HCT116 (cell line): ENCODE data around the gene SPATA6. TPM values are rescaled to one million over a fixed set of nuclear protein-coding genes. Genes with fewer than 3 reads are reported as not detected.

ENCODE experiments used
- ATAC-seq: fragments of 200-7000 bp; cut with Tn5 transposase; 2 replicates; pipeline ENCODE4 v1.9.1; 2020; ENCODE audit warnings: mild to moderate bottlenecking, moderate library complexity
- BruUV-seq: library from RNA; stranded (reverse); fragments of 400-500 nt; replicated peaks from 2 replicates; lab custom pipeline; 2021; lab: Mats Ljungman, UMichigan
- CTCF ChIA-PET: fragments of 300-600 bp; sonication (Branson Sonifier 250); formaldehyde crosslinking; loops from one replicate; lab custom pipeline; 2021; ENCODE audit warnings: antibody characterized with exemption; lab: Charles Lee
- POLR2A ChIA-PET: fragments of 300-600, 350-600 bp; sonication (Branson Sonifier 250); formaldehyde crosslinking; loops from one replicate; lab custom pipeline; 2021; ENCODE audit warnings: antibody characterized with exemption; lab: Charles Lee
- RAD21 ChIA-PET, 2 experiments: fragments of 300-600 bp; sonication (Branson Sonifier 250); formaldehyde crosslinking; loops; one replicate each; lab custom pipeline; 2023; ENCODE audit warnings: low total read pairs in 2 of 2; ENCODE audit not compliant: uncharacterized antibody in 2 of 2, unreplicated experiment in 2 of 2, low non-redundant PET in 1 of 2; lab: Charles Lee
- DNase-seq: peaks from one replicate; pipeline ENCODE4 v3.0.0-alpha.2; 2010; ENCODE audit warnings: low read depth, low spot score
- H2AFZ ChIP-seq: fragments of 200-600 bp; shearing (Covaris generic), sonication (generic); 2 replicates; pipeline ENCODE4 v1.6.1; 2017; ENCODE audit warnings: low read depth, mixed run types, mixed read lengths, antibody characterized with exemption, low read length; ENCODE audit not compliant: poor library complexity, severe bottlenecking
- H3K27ac ChIP-seq: 2 replicates; pipeline ENCODE4 v1.5.1; 2012; ENCODE audit warnings: low read depth, low read length
- H3K27me3 ChIP-seq: fragments of 200-600 bp; sonication (generic); 2 replicates; pipeline ENCODE4 v1.6.1; 2016; ENCODE audit warnings: mixed run types, low read length, mixed read lengths; ENCODE audit not compliant: insufficient read depth
- H3K36me3 ChIP-seq, 2 experiments: fragments of 200-500 bp in 1 of 2; fragments of 200-600 bp in 1 of 2; sonication (Bioruptor generic) in 1 of 2; sonication (generic) in 1 of 2; 2 replicates each; pipeline versions ENCODE4 v1.5.1 to v1.6.1; 2014 to 2016; ENCODE audit warnings: low read length in 2 of 2, inconsistent platforms in 1 of 2, mixed read lengths in 1 of 2, mixed run types in 1 of 2; ENCODE audit not compliant: insufficient read depth in 2 of 2, control insufficient read depth in 1 of 2
- H3K4me1 ChIP-seq, 2 experiments: fragments of 200-600 bp in 1 of 2; sonication (generic) in 1 of 2; 2 replicates each; pipeline versions ENCODE4 v1.5.1 to v1.6.1; 2012 to 2017; ENCODE audit warnings: low read length in 2 of 2, inconsistent platforms in 1 of 2, mild to moderate bottlenecking in 1 of 2, mixed read lengths in 1 of 2, mixed run types in 1 of 2, moderate library complexity in 1 of 2; ENCODE audit not compliant: insufficient read depth in 2 of 2, control insufficient read depth in 1 of 2
- H3K4me2 ChIP-seq: fragments of 200-600 bp; sonication (generic); 2 replicates; pipeline ENCODE4 v1.6.1; 2017; ENCODE audit warnings: mixed run types, low read length, mixed read lengths
- H3K4me3 ChIP-seq, 2 experiments: fragments of 200-600 bp in 1 of 2; sonication (generic) in 1 of 2; replicated peaks in 1 of 2; 2 replicates each; pipeline ENCODE4 v1.5.1; 2011 to 2016; ENCODE audit warnings: low read length in 2 of 2, control low read depth in 1 of 2, low read depth in 1 of 2, mild to moderate bottlenecking in 1 of 2, mixed read lengths in 1 of 2, mixed run types in 1 of 2
- H3K79me2 ChIP-seq: fragments of 200-600 bp; sonication (generic); 2 replicates; pipeline ENCODE4 v1.6.1; 2017; ENCODE audit warnings: mild to moderate bottlenecking, mixed run types, low read length, moderate library complexity, mixed read lengths; ENCODE audit not compliant: insufficient read depth
- H3K9ac ChIP-seq: fragments of 200-600 bp; sonication (generic); 2 replicates; pipeline ENCODE4 v1.6.1; 2016; ENCODE audit warnings: low read length, mixed read lengths
- H3K9me2 ChIP-seq: fragments of 200-600 bp; sonication (generic), shearing (Covaris generic); 2 replicates; pipeline ENCODE4 v1.6.1; 2017; ENCODE audit warnings: mixed run types, mild to moderate bottlenecking, moderate library complexity; ENCODE audit not compliant: insufficient read depth
- H3K9me3 ChIP-seq, 2 experiments: fragments of 200-500 bp in 1 of 2; fragments of 200-600 bp in 1 of 2; sonication (Bioruptor generic) in 1 of 2; sonication (generic) in 1 of 2; 2 replicates each; pipeline ENCODE4 v1.6.1; 2014 to 2017; ENCODE audit warnings: low read length in 2 of 2, mixed read lengths in 2 of 2, inconsistent platforms in 1 of 2, low read depth in 1 of 2, mild to moderate bottlenecking in 1 of 2, mixed run types in 1 of 2, moderate library complexity in 1 of 2; ENCODE audit not compliant: control insufficient read depth in 1 of 2, insufficient read depth in 1 of 2
- H4K20me1 ChIP-seq: fragments of 200-600 bp; sonication (generic), shearing (Covaris generic); 2 replicates; pipeline ENCODE4 v1.6.1; 2017; ENCODE audit warnings: mixed run types, mild to moderate bottlenecking, moderate library complexity; ENCODE audit not compliant: insufficient read depth
- ATF3 ChIP-seq: IDR thresholded peaks from 2 replicates; pipeline ENCODE4 v1.6.1; 2012
- CBX3 ChIP-seq: IDR thresholded peaks from 2 replicates; pipeline ENCODE4 v1.6.1; 2012; ENCODE audit warnings: low read depth
- CEBPB ChIP-seq: IDR thresholded peaks from 2 replicates; pipeline ENCODE4 v1.6.1; 2012; ENCODE audit warnings: low read depth
- ELF1 ChIP-seq: IDR thresholded peaks from 2 replicates; pipeline ENCODE4 v1.6.1; 2012; ENCODE audit warnings: low read depth, borderline replicate concordance
- EZH2 ChIP-seq: fragments of 200-600 bp; sonication (generic); IDR thresholded peaks from 2 replicates; pipeline ENCODE4 v1.6.1; 2017; ENCODE audit warnings: antibody characterized with exemption, mixed run types
- EZH2phosphoT487 ChIP-seq: fragments of 200-600 bp; IDR thresholded peaks from 2 replicates; pipeline ENCODE4 v1.6.1; 2018; ENCODE audit warnings: antibody characterized with exemption, borderline replicate concordance
- FOSL1 ChIP-seq: IDR thresholded peaks from 2 replicates; pipeline ENCODE4 v1.6.1; 2012; ENCODE audit warnings: low read depth
- MAX ChIP-seq: IDR thresholded peaks from 2 replicates; pipeline ENCODE4 v1.6.1; 2012
- POLR2A ChIP-seq: IDR thresholded peaks from 2 replicates; pipeline ENCODE4 v1.7.0; 2011; ENCODE audit warnings: borderline replicate concordance; ENCODE audit not compliant: insufficient read depth, insufficient read length; ENCODE audit errors: extremely low read depth
- POLR2AphosphoS5 ChIP-seq: IDR thresholded peaks from 2 replicates; pipeline ENCODE4 v1.6.1; 2011; ENCODE audit warnings: mild to moderate bottlenecking, low read depth, low read length, moderate library complexity
- REST ChIP-seq: IDR thresholded peaks from 2 replicates; pipeline ENCODE4 v1.6.1; 2012; ENCODE audit warnings: low read depth
- SIN3A ChIP-seq: IDR thresholded peaks from 2 replicates; pipeline ENCODE4 v1.6.1; 2012; ENCODE audit warnings: low read depth
- SP1 ChIP-seq: IDR thresholded peaks from 2 replicates; pipeline ENCODE4 v1.6.1; 2012; ENCODE audit warnings: low read depth
- SRF ChIP-seq: IDR thresholded peaks from 2 replicates; pipeline ENCODE4 v1.6.1; 2012; ENCODE audit warnings: low read depth
- TCF7L2 ChIP-seq: IDR thresholded peaks from 2 replicates; pipeline ENCODE4 v1.7.0; 2011; ENCODE audit warnings: borderline replicate concordance, inconsistent platforms; ENCODE audit not compliant: insufficient read depth, insufficient read length; ENCODE audit errors: extremely low read depth
- YY1 ChIP-seq: IDR thresholded peaks from 2 replicates; pipeline ENCODE4 v1.6.1; 2011; ENCODE audit warnings: low read length, low read depth, moderate library complexity, mild to moderate bottlenecking; ENCODE audit not compliant: insufficient replicate concordance; ENCODE audit errors: extremely low read depth
- ZBTB33 ChIP-seq: IDR thresholded peaks from 2 replicates; pipeline ENCODE4 v1.6.1; 2011; ENCODE audit warnings: mild to moderate bottlenecking, low read length, moderate library complexity; ENCODE audit not compliant: insufficient replicate concordance; ENCODE audit errors: extremely low read depth
- ZFX ChIP-seq: fragments of 450-650 bp; IDR thresholded peaks from 2 replicates; pipeline ENCODE4 v1.6.1; 2017
- ZNF274 ChIP-seq: fragments of 200-500 bp; sonication (Bioruptor generic); IDR thresholded peaks from 2 replicates; pipeline ENCODE4 v1.6.1; 2014; ENCODE audit warnings: mild to moderate bottlenecking, low read depth, low read length, inconsistent platforms
- intact Hi-C: fragments of 100-400 bp; cut with micrococcal nuclease; formaldehyde crosslinking; loops from 2 replicates; pipeline ENCODE4 v1.10.0; 2022
- total RNA-seq: library from RNA; stranded (reverse); gene quantifications from one replicate; pipeline ENCODE4 v1.2.1, GENCODE V29; 2021; ENCODE audit not compliant: unreplicated experiment
- TF ChIP-seq, protein P1 (sequence below), 3 experiments: fragments of 200-600 bp in 1 of 3; sonication (generic) in 1 of 3; IDR thresholded peaks in 2 of 3; conservative IDR thresholded peaks in 1 of 3; 2 replicates each; pipeline ENCODE4 v1.5.1; 2012 to 2017; ENCODE audit warnings: low read depth in 2 of 3, low read length in 2 of 3, antibody characterized with exemption in 1 of 3, borderline replicate concordance in 1 of 3, control low read depth in 1 of 3, mild to moderate bottlenecking in 1 of 3, mixed read lengths in 1 of 3, mixed run types in 1 of 3, moderate library complexity in 1 of 3; ENCODE audit not compliant: insufficient read depth in 1 of 3

Gene SPATA6
- total RNA-seq, 1 experiment from 2014 or later, result 8.6 TPM

- Histone ChIP-seq H3K79me2 (no peaks in the 10 kb centered on the region), H3K4me2 (no peak overlapping the region), H3K4me1 (no peaks in the 10 kb centered on the region), H4K20me1 (no peaks in the 10 kb centered on the region)
- TF ChIP-seq TCF7L2 (no peak), CEBPB (no peak), ELF1 (no peak), ZBTB33 (no peak), POLR2AphosphoS5 (no peak), SRF (no peak), ZFX (no peak), YY1 (no peak), REST (no peak), ZNF274 (no peak), FOSL1 (no peak), EZH2phosphoT487 (no peak), SP1 (no peak), SIN3A (no peak), ATF3 (no peak), EZH2 (no peak), POLR2A (no peak), CBX3 (no peak), MAX (no peak)
- TF ChIP-seq, protein P1, sequence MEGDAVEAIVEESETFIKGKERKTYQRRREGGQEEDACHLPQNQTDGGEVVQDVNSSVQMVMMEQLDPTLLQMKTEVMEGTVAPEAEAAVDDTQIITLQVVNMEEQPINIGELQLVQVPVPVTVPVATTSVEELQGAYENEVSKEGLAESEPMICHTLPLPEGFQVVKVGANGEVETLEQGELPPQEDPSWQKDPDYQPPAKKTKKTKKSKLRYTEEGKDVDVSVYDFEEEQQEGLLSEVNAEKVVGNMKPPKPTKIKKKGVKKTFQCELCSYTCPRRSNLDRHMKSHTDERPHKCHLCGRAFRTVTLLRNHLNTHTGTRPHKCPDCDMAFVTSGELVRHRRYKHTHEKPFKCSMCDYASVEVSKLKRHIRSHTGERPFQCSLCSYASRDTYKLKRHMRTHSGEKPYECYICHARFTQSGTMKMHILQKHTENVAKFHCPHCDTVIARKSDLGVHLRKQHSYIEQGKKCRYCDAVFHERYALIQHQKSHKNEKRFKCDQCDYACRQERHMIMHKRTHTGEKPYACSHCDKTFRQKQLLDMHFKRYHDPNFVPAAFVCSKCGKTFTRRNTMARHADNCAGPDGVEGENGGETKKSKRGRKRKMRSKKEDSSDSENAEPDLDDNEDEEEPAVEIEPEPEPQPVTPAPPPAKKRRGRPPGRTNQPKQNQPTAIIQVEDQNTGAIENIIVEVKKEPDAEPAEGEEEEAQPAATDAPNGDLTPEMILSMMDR (IDR thresholded peaks at IDR 0.05 in 2 of 3, conservative IDR thresholded peaks at IDR 0.05 in 1 of 3; ENCODE audit: borderline replicate concordance in 1 of 3, insufficient read depth in 1 of 3, low read depth in 2 of 3, low read length in 2 of 3), result no peak
- TF ChIP-seq, all 23 proteins: peak for 0
- no peak overlapping the region for H3K9ac ChIP-seq
- RAD21 ChIA-PET, result no interaction called here
- CTCF ChIA-PET, result no interaction called here
- BruUV-seq, result no TSS peak
- H3K27ac ChIP-seq, result no peak overlapping the region
- H3K36me3 ChIP-seq, result no peaks in the 10 kb centered on the region
- no peaks in the 10 kb centered on the region for H3K9me2 ChIP-seq
- ATAC-seq, result no peak
- no peak overlapping the region for H3K4me3 ChIP-seq
- H2AFZ ChIP-seq, result no peak overlapping the region
- DNase-seq, result no peak
- POLR2A ChIA-PET, result interaction anchor here (0.6 kb wide), 1 partner anchor 21 kb away, joined by 3 read pairs; no protein-coding TSS in a partner anchor
- no peaks in the 10 kb centered on the region for H3K27me3 ChIP-seq
- intact Hi-C loops, result no loop called here
- no peaks in the 10 kb centered on the region; a peak in 1 of 4 replicates for H3K9me3 ChIP-seq
These were observed 32.6 kb downstream of the SPATA6 start for GRCh38 chr1:48439380-48439779.
